GM21717 (cell line): ENCODE data around the gene WNT3.
"Not testable (repeated sequence)": the region's sequence is repeated elsewhere in the genome, so short reads cannot be mapped to it uniquely, and the experiment has no call there.

ENCODE experiments used
- ATAC-seq: cut with Tn5 transposase; IDR thresholded peaks from one replicate; pipeline ENCODE4 v1.9.1; 2021; ENCODE audit warnings: mild to moderate bottlenecking, moderate library complexity; ENCODE audit not compliant: unreplicated experiment

The WNT3 gene

GRCh38 chr17:46768540-46768870 lies 50.0 kb downstream of the WNT3 start:
- no peak for ATAC-seq

DNA sequence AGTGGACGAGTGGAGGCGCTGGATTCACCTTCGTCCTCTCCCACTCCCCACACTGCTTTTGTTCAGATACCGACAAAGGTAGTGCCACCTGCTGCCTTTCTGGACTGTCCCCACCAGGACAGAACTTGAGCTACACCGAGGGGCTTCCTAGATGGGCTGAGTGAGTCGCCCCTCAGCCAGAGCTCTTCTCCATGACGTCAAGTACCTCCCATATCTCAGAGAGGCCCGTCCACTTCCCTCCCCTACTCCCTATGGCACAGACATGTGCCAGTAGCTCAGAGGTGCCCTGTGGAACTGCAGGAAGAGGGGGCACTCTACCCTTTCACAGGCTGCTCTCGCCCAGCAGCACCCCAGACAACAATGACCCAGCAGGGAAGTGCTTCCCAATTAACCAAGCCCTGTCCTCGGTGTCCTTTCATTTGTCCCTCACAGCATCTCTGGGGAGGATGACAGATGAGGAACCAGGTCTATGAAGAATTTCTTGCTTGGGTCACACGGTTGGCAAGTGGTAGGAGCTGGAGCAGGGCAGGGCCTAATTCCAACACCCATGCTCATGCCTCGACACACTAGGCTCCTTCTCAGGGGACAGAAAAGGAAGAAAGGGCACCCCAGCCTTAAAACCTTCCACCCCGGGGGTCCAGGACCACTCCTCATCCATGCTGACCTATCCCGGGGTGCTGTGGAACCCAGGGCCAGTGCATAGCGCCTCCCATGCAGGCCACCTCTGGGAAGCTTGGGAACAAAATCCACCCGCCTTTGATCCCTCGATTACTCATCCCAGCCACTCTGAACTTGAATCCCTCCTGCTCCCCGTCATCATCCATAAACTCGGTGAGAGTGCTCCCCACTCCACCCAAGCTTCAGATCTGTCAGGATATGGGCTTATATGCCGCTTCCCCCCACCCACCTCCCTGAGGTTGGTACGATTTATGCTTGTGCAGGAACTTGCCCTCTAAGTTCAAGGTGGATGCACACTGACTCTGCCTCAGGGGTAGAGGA lies 51.7 kb downstream of the WNT3 start:
- no peak for ATAC-seq

DNA sequence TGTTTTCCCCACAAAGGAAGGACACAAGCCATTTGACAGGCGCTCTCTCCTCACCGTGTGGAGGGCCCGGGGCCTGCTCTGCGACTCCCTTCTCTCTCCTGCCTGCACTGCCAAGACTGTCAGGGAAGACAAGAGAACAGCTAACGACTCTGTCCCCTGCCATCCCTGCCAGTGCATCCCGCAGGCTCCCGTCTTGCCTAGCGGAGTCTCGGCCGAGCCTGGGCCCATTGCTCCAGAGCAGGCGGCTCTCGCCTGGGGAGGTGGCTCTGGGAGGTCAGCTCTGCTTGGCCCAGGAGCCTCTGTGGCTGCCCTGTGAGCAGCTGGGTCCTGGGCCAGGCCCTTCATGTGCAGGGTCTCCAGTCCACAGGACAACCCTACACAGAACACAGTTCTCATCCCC lies 53.0 kb downstream of the WNT3 start:
- no peak for ATAC-seq

GRCh38 chr17:46764709-46765401 lies 53.6 kb downstream of the WNT3 start:
- ATAC-seq, result no peak

- no peak for ATAC-seq
Measured at GRCh38 chr17:46764000-46764708, 54.3 kb downstream of the WNT3 start.

DNA sequence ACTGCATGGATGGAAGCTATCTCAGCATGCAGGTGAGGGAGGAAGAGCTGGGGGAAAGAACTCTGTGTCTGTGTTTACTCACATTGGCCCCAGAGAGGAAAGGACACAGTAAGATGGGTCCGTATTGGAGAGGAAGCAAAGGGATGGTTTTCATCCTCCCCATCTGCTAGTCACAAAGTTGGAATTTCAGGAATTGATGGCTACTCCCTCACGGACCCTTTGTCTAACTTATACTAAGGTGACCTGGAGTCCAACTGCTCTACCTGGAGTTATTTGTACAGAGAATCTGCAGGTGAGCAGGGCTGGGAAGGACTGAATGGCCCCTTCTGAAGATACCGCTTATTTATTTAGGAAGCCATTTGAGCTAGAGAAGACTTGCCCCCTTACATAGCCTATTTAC lies 55.1 kb downstream of the WNT3 start:
- ATAC-seq, result no peak

- no peak for ATAC-seq
Measured at GRCh38 chr17:46759141-46759540, 59.4 kb downstream of the WNT3 start.

GRCh38 chr17:46758614-46759013 lies 59.9 kb downstream of the WNT3 start:
- ATAC-seq, result no peak

DNA sequence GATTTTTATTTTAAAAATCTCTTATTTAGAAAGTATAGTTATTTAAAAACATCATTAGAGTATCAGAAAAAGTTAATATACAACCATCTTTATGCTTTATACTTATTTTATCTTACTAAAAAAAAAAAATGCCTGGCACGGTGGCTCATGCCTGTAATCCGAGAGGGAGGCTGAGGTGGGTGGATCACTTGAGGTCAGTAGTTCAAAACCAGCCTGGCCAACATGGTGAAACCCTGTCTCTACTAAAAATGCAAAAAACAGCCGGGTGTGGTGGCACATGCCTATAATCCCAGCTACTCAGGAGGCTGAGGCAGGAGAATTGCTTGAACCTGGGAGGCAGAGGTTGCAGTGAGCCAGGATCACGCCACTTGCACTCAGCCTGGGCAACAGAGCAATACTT lies 60.9 kb downstream of the WNT3 start:
- ATAC-seq, result not testable (repeated sequence)

DNA sequence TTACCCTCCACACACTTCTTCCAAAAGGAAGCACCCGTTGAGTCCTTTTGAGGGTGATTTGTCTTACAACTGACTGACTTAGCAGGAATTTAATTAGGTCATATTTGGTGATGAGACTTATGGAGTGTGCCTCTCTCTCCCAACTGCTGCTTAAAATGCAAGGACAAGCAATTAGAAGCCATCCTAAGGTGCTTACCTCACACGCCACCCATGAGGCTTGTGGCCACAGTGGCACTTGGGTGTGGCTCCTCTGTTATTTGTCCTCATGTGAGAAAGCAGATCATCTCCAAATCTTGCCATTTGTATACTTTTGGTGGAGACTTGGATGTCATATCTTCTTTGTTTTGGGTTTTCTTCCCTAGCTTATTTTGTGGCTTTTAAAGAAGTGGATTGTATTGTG lies 61.6 kb downstream of the WNT3 start:
- no peak for ATAC-seq

DNA sequence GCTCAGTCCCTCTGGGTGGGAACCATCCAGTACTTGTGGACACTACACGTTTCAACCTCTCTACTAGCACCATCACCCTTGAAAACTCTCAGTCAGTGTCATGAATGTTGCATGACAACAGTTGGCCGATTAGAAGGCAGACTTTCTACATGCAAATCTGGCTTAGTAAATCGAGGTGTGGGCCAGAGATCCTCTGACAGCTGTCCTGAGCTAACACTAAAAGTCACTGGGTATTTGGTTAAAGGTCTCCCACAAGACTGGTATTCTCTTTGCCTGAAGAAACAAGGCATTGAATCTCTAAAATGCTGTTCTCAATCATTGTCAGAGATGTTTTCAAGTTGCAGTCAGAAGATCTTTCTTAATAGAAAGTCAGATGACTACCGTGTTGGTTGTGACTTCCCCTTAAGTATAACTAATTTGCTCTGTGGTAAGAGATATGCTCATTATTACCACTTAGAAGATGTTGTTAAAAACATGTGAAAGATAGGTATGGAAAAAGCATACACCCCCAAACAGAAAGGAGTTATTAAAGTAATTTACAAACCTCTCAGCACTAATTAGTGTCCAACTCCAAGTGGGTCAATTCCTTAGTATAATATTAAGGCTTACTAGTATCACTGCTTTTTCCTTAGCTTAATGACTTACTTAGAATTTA lies 62.3 kb downstream of the WNT3 start:
- no peak for ATAC-seq

DNA sequence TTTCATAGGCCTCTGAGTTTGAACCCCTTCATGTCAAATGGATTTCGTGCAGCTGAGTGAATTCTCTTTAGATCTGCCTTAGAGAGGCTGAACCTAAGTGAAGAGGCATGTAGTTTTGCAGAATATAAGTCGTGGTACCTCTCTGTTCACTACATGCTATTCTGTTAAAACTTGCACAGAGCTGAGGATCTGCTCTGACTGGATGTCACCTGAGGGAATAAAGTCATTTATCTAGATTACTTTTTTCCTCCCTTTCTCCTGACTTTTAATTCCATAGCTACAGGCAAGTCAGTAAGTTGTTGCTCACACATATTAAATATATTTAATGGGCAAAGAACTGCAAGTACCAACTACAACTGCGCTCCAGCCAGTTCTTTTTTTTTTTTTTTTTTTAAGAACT lies 64.7 kb downstream of the WNT3 start:
- ATAC-seq, result no peak

DNA sequence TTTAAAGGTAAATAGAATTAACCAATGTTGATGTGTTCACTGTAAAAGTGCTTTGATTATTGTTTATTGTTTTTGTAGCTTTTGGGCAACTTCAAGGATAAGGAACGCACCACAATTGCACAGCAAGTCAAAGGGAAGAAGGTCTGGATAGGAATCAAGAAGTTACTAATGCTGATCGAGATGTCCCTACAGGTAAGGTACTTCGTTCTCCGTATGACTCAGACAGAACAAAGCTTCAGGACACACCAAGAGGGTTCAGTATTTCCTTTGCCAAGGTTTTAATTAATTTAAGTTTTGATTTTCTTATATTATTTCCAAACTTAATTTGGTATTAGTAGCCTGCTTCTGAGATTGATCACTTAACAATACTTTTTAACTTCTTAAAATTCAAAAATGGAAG lies 67.1 kb downstream of the WNT3 start:
- no peak for ATAC-seq

GRCh38 chr17:46745376-46745775 lies 73.1 kb downstream of the WNT3 start:
- ATAC-seq, result no peak

- ATAC-seq, result no peak
Measured at GRCh38 chr17:46744441-46744840, 74.1 kb downstream of the WNT3 start.

- no peak for ATAC-seq
Measured at GRCh38 chr17:46742565-46743270, 75.8 kb downstream of the WNT3 start.

DNA sequence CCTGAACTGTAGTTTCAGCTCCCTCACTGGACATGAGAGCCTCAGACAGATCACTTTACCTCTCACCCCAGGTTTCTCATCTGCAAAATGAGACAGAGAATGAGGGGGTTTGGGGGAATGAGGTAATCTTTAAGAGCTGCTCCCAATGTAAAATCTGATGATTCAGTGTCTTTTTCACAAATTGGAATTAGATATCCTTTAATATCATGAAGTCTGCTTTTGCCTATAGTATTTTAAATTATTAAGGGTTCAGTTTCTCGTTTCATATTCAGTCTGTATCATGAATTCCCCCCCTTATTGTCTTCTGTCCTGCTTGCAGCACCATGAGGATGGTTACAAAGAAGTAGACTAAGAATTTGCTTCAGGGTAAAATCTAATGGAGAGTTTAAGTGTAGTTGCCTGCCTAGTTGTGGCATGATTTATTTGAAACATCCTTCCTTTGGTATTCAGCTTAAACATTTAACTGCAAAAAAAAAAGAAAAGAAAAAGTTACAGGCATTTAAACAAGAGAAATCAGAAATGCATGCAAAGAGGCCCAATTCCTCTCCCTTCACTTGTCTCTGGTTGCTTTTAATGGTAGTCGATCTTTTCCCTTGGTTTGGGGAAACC lies 77.3 kb downstream of the WNT3 start:
- ATAC-seq, result no peak

DNA sequence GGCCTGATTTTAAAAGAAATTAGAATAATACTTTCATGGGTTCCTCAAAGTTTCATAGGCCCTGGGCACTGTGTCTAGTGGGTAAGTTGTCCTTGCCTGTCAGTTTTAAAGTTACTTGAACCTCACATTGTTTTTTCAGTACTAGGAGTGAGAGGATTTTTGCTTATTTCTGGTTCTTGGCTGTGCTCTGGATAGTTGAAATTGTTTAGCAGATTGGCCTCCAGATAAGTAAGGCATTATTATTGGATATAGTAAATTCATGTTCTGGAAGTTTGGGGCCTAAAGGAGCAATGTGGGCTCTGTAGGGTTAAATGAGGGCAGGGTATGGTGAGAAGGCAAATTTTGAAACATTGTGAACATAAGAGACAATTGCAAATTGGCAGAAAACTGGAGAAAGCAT lies 78.5 kb downstream of the WNT3 start:
- ATAC-seq, result no peak

DNA sequence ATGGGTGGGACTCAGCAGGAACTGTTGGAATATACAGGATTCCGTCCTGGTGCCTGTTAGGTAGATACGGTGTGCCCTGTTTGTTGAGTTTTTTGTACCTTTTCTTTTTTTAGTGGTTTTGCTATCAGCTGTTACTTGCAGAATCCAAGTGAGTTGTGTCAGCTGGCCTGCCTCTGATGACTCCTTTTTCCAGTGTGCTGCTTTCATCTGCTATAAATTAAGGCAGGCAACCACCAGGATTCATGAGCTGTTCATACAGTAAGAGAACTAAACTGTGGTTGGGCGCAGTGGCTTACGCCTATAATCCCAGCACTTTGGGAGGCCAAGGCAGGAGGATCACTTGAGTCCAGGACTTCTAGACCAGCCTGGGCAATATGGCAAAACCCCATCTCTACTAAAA lies 79.9 kb downstream of the WNT3 start:
- no peak for ATAC-seq

- no peak for ATAC-seq
Measured at GRCh38 chr17:46737326-46737725, 81.2 kb downstream of the WNT3 start.
